ENCODE data around the gene FARS2.

FARS2 gene

GRCh38 chr6:5510331-5511133, 249.2 kb downstream of the FARS2 start:
- no peak for DNase-seq

DNA sequence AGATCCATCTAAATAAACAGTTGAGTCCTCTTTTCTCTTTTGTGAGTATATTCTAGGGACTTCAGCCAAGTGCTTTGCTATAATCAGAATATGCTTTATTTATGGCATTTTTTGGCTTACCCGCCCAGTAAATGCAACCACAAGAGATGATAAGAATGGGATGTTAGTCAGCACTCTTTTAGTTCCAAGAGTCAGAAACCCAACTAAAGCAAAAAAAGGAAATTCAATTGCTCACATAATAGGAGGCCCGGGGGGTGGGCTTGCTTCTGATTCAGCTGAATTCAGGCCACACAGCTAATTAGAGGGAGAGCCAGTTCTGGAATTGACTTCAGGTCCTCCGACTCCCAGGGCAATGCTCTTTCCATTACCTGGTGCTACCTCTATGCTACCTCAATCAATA, 250.6 kb downstream of the FARS2 start:
- no peak for DNase-seq

DNA sequence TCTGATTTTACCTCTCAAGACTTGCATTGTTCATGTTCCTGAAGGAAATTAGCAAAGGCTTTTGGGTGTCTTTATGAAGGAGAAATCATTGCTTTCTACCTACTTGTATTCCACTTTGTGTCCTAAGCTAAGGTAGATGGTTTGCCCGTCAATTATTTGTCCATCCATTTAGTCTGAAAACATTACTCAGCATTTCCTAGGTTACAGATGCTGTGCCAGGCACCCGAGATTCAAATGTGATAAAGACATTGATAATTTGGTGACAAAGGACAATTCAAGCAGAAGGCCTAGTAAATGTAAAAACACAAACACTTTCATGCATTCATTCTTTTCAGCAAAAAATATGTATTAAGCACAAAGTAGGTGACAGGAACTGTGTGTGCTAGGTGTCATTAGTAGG, 251.1 kb downstream of the FARS2 start:
- no peak for DNase-seq

GRCh38 chr6:5513408-5513807, 252.1 kb downstream of the FARS2 start:
- no peak for DNase-seq

GRCh38 chr6:5514353-5514752, 253.0 kb downstream of the FARS2 start:
- DNase-seq: no peak

GRCh38 chr6:5515200-5515599, 253.9 kb downstream of the FARS2 start:
- DNase-seq: no peak

DNA sequence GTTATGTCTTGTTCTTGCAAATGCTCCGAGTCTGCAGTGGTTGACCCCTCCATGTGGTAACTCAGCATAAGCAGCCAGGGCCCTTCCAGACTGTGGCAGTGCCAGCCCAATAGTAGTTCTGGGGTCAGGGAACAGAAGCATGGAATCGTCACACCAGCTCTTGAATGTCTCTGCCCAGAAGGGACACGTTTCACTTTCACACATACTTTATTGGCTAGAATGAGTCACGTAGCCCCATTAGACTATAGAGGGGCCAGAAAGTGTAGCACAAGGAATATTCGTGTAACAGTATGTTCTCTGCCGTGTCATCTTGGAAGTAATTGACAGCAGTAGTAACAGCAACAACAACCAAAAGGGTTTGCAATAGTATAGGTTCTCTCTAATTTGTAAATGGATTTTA, 254.7 kb downstream of the FARS2 start:
- DNase-seq: no peak

DNA sequence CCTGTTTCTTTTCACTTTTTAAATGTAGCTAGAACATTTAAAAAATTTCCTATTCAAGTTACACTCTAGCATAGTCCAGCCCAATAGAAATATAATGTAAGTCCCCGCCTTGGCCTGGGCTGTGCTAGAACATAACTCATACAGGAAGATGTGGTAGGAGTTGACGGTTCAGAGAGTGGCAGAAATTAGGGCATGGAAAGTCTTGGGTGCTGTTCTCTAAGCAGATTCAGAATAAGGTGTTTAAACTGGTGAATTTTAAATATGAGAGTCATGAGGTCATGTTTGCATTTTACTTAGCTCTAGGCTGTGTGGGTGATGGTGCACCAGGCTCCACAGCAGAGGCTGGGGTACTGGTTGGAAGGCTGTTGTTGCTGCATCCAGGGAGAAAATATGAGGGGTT, 256.5 kb downstream of the FARS2 start:
- peak in 1 of 2 donors; percentile 44 for DNase-seq

DNA sequence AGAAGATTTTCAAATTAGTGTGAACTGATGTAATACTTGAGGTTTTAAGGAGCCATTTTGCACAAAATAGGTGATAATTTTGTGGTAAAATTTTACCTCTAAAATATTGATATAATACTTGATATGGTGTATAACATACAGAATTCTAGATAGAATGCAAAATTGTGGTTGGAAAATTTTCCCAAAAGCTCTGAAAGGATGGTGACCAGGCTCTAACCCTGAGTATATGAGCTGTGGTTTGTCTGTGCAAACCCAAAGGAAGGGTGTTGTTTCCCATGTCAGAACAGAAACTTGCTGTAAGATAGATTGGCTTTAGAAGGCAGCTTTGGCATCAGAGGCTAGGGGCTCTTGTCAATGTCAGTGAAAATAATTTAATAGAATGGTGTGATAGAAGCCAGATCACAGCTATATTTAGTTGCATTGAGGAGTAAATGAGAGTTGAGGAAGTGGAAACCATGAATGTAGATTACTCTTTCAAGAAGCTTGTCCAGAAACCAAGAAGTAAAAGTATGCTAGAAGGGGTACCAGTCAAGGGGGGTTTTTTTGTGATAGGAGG, 257.7 kb downstream of the FARS2 start:
- peak in 1 of 2 donors; percentile 39 for DNase-seq

DNA sequence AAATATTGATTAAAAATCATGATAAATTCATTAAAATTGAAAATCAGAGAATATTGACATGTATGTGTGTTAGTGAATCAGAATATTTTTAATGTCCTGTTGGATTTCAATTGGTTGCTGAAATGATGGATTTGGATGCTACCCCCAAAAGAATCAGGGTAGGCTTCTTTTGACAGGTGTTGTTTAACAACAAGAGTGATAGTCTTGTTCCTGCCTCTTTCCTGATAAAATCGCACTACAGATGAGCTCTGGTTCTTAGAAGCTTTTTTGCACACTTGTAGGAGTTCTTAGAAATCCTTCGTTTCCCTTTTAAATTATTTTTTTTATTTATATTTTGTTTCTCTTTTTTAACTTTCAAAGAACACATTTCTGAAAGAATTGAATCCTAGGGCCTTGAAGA, 259.5 kb downstream of the FARS2 start:
- DNase-seq: no peak

GRCh38 chr6:5521322-5521721, 260.0 kb downstream of the FARS2 start:
- DNase-seq: no peak

DNA sequence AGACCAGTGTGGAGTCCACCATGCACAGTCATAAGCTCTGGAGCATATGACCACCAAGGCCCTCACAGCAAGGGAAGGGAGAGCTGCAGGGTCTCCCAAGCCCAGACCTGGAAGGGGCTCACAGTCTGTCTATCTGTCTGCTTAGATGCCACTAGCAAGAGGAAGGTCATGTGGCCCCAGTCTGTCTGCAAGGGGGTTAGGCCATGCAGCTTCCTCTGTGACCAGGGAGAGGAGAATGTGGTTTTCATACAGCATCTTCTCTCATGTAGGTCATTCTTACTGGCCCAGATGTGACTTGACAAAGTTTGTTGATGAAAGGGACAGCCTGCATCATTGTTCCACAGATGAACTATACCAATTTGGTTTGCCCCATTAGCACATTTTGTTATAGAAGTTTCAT, 260.8 kb downstream of the FARS2 start:
- no peak for DNase-seq

- no peak for DNase-seq
Observed at GRCh38 chr6:5524110-5524509, 262.8 kb downstream of the FARS2 start.

DNA sequence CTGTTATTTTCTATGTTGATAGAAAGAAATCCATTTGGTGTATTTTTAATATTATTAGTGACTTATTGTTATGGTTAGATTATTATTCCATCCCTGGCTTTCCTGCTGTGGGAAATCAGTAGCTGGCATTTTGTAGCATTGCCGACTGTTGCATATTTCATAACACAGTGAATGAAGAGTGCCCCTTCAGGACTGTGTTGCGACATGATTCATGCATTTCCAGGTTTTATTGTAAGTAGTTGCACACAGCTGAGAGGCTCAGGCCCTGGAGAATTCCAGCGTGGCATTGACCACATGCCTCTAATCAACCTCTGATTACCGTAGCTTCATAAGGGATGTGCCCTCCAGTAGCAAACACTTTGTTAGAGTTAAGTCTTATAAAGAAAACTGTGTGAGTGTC, 263.9 kb downstream of the FARS2 start:
- no peak for DNase-seq

DNA sequence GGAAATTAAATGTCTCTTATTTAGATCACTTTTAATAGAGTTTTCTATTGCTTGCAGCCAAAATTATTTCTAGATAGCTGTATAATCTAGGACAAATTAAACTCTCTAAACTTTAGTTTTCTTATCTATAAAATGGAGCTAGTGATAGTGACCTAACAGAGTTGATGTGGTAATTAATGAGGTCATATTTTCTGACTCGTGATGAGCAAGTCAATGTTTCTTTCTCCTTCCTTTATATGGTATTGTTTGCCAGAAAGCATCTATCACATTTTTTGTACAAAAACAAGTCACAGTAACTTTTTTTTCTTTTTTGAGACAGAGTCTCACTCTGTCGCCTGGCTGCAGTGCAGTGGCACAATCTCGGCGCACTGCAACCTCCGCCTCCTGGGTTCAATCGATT, 267.7 kb downstream of the FARS2 start:
- no peak for DNase-seq

DNA sequence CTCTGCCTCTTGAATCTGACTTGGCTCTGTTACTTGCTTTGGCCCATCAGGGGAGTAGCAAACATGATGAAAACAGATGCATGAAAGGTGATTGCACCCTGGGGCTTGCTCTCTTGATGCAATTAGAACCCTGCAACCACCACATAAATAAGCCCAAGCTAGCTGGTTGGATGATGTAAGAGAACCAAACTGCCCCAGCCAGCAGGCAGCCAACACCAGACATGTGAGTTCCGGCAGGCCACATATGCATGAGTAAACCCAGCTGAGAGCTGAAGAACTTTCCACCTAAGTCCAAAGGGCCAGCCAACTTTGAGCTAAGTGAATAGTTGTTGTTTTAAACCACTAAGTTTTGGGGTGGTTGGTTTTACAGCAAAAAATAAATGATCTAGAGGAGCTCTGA, 268.4 kb downstream of the FARS2 start:
- DNase-seq: no peak

DNA sequence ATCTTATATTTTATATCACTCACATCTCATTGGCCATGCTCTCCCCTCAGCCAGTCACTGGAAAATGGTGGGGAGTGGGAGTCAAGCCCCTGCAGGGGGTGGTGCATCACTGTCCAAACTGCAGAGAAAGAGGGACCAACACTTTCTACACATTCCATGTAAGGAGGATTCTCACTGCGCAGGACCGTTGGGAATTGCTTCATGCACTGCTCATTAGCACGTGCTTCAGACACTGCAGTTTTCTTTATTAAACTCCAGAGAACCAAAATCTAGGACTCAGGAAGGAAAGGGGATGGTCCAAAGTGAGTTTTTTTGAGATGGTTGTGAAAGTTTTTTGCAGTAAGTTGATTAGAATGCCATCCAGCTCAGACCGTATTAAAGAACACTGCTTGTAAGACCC, 269.8 kb downstream of the FARS2 start:
- DNase-seq: no peak

DNA sequence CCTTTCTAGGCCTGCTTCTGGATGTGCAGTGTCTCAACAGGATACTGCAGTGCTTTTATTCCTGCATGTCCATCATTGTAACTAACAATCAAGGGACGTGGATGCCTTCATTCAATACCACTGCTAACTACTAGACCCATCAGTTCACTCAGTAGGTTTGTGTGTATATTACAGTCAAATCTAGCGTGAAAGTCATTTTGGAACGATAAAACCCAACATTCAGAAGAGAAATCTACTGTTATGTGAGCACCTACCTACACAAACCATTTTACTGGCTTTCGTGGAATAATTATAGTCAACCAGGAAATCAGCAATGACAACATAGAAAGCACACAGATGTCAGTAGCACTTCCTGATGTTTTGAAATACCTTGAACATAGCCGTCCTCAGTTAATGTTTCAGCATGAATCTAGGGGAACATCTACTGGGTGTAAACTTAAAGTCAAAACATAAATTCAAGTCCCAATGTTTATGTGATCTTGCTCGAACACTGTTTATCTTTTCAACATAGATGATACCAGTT, 270.6 kb downstream of the FARS2 start:
- no peak for DNase-seq

- no peak for DNase-seq
Observed at GRCh38 chr6:5532941-5533340, 271.6 kb downstream of the FARS2 start.

GRCh38 chr6:5534643-5535042, 273.3 kb downstream of the FARS2 start:
- no peak for DNase-seq

- DNase-seq: no peak
Observed at GRCh38 chr6:5536644-5537043, 275.3 kb downstream of the FARS2 start.

DNA sequence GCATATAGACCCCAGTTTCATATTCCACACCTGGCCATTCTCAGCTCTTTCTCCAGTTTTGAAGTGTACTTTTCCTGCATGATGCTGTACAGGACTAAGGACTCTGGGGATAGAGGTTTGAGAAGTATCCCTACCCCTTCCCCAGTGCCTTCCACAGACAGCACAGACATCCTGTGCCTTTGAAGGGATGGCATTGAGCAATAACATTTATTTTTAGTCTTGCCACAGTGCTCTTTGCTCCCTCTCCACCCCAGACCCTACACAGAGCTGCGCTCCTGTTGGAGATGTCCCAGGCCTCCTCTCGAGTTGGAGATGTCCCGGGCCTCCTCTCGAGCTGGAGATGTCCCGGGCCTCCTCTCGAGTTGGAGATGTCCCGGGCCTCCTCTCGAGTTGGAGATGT, 275.8 kb downstream of the FARS2 start:
- DNase-seq: no peak

GRCh38 chr6:5537967-5538366, 276.7 kb downstream of the FARS2 start:
- no peak for DNase-seq

- DNase-seq: no peak
Observed at GRCh38 chr6:5540370-5540769, 279.1 kb downstream of the FARS2 start.

- DNase-seq: no peak
Observed at GRCh38 chr6:5541025-5541424, 279.7 kb downstream of the FARS2 start.

Measured in CD4-positive, alpha-beta T cell treated with Interleukin-4 for 1 hour (primary cell).